RWPE2 (cell line): ENCODE data around the gene SLC25A30.

Experiments used
- ATAC-seq: fragments of 200-7000 bp; cut with Tn5 transposase; 3 replicates; pipeline ENCODE4 v1.9.1; 2021; ENCODE audit warnings: low read depth
- DNase-seq: peaks from one replicate; pipeline ENCODE4 v3.0.0-alpha.2; 2020; ENCODE audit warnings: low spot score
- H3K27ac ChIP-seq: fragments of 450-650 bp; 2 replicates; pipeline ENCODE4 v1.5.1; 2017; ENCODE audit warnings: mild to moderate bottlenecking; ENCODE audit not compliant: poor library complexity, severe bottlenecking
- H3K27me3 ChIP-seq: fragments of 250-450 bp; sonication (Bioruptor Pico); 2 replicates; pipeline ENCODE4 v1.5.1; 2021; ENCODE audit warnings: mild to moderate bottlenecking, moderate library complexity; ENCODE audit not compliant: insufficient read depth, poor library complexity, severe bottlenecking
- H3K36me3 ChIP-seq: fragments of 250-450 bp; sonication (Bioruptor Pico); 2 replicates; pipeline ENCODE4 v1.5.1; 2020; ENCODE audit warnings: low read depth, mild to moderate bottlenecking, moderate library complexity
- H3K4me1 ChIP-seq: fragments of 250-450 bp; sonication (Bioruptor Pico); 2 replicates; pipeline ENCODE4 v1.5.1; 2021; ENCODE audit warnings: mild to moderate bottlenecking, moderate library complexity; ENCODE audit not compliant: insufficient read depth, poor library complexity, severe bottlenecking
- H3K4me3 ChIP-seq: fragments of 250-450 bp; sonication (Bioruptor Pico); 2 replicates; pipeline ENCODE4 v1.5.1; 2021; ENCODE audit warnings: mild to moderate bottlenecking, moderate library complexity; ENCODE audit not compliant: severe bottlenecking
- H3K9me3 ChIP-seq: fragments of 250-450 bp; sonication (Bioruptor Pico); 2 replicates; pipeline ENCODE4 v1.5.1; 2021; ENCODE audit warnings: mild to moderate bottlenecking, moderate library complexity; ENCODE audit not compliant: severe bottlenecking
- CTCF ChIP-seq: fragments of 450-650 bp; IDR thresholded peaks from one replicate; pipeline ENCODE4 v1.5.1; 2017; ENCODE audit warnings: mild to moderate bottlenecking, moderate library complexity; ENCODE audit not compliant: poor library complexity, severe bottlenecking

Gene SLC25A30

GRCh38 chr13:45446181-45446580 lies 28.0 kb upstream of the SLC25A30 start:
- H3K4me3 ChIP-seq = no peak overlapping the region
- no peaks in the 10 kb centered on the region for H3K4me1 ChIP-seq
- no peaks in the 10 kb centered on the region for H3K36me3 ChIP-seq
- DNase-seq (no peak), ATAC-seq (peak; percentile 61; the same call in 2 of the 3 replicates)
- no peak for TF ChIP-seq CTCF
- H3K9me3 ChIP-seq = no peaks in the 10 kb centered on the region
- H3K27me3 ChIP-seq = no peaks in the 10 kb centered on the region
- H3K27ac ChIP-seq = no peak overlapping the region

GRCh38 chr13:45445053-45445452 lies 26.9 kb upstream of the SLC25A30 start:
- Histone ChIP-seq H3K4me1 (no peaks in the 10 kb centered on the region), H3K9me3 (no peaks in the 10 kb centered on the region), H3K27me3 (no peaks in the 10 kb centered on the region), H3K4me3 (no peak overlapping the region), H3K36me3 (no peaks in the 10 kb centered on the region), H3K27ac (no peak overlapping the region)
- no peak for DNase-seq
- TF ChIP-seq CTCF = no peak
- ATAC-seq = no peak

- no peak overlapping the region for H3K27ac ChIP-seq
- H3K27me3 ChIP-seq = no peaks in the 10 kb centered on the region
- H3K36me3 ChIP-seq = no peaks in the 10 kb centered on the region
- H3K4me1 ChIP-seq = no peaks in the 10 kb centered on the region
- no peaks in the 10 kb centered on the region for H3K9me3 ChIP-seq
- TF ChIP-seq CTCF = no peak
- ATAC-seq = peak; percentile 90
- H3K4me3 ChIP-seq = no peak overlapping the region
- no peak for DNase-seq
Observed at GRCh38 chr13:45441633-45442032, 23.5 kb upstream of the SLC25A30 start.

GRCh38 chr13:45439781-45440462 lies 21.7 kb upstream of the SLC25A30 start:
- Histone ChIP-seq H3K27ac (no peak overlapping the region), H3K36me3 (no peaks in the 10 kb centered on the region), H3K27me3 (no peaks in the 10 kb centered on the region), H3K4me3 (no peak overlapping the region), H3K9me3 (no peaks in the 10 kb centered on the region), H3K4me1 (no peaks in the 10 kb centered on the region)
- no peak for DNase-seq
- no peak for TF ChIP-seq CTCF
- ATAC-seq = no peak

- Histone ChIP-seq H3K4me1 (no peaks in the 10 kb centered on the region), H3K36me3 (no peaks in the 10 kb centered on the region), H3K9me3 (no peaks in the 10 kb centered on the region), H3K4me3 (no peak overlapping the region), H3K27me3 (no peaks in the 10 kb centered on the region), H3K27ac (no peak overlapping the region)
- DNase-seq = no peak
- no peak for TF ChIP-seq CTCF
- no peak for ATAC-seq
Observed at GRCh38 chr13:45439008-45439407, 20.8 kb upstream of the SLC25A30 start.
